Measurements from ENCODE around the gene MS4A12. TPM values are rescaled to one million over a fixed set of nuclear protein-coding genes. Genes with fewer than 3 reads are reported as not detected.
"Not testable (repeated sequence)": the region's sequence is repeated elsewhere in the genome, so short reads cannot be mapped to it uniquely, and the experiment has no call there.

Gene MS4A12
- total and polyA plus RNA-seq, 2 of the 13 experiments (the other 11 are each of a cell fraction or from before 2014, with no cell fraction given), result not detected

- no peak for TF ChIP-seq ZBTB25 (CRISPR knock-in tag; IDR thresholded peaks at IDR 0.05)
- no peak for TF ChIP-seq KDM6A (CRISPR knock-in tag; IDR thresholded peaks at IDR 0.05; ENCODE audit: low read depth)
These were observed 36.4 kb downstream of the MS4A12 start (continued) for GRCh38 chr11:60528934-60529333.

- H2AFZ ChIP-seq (ENCODE audit: low read length), result no peak overlapping the region
- TF ChIP-seq EHMT2 (IDR thresholded peaks at IDR 0.05; ENCODE audit: borderline replicate concordance, low read depth, low read length) (no peak), PCBP1 (IDR thresholded peaks at IDR 0.05; ENCODE audit: borderline replicate concordance, low read depth, low read length) (no peak), ZNF776 (CRISPR knock-in tag; IDR thresholded peaks at IDR 0.05) (no peak), AKAP8 (CRISPR knock-in tag; IDR thresholded peaks at IDR 0.05) (no peak), STAT6 (CRISPR knock-in tag; IDR thresholded peaks at IDR 0.05; ENCODE audit: borderline replicate concordance) (no peak), ZBTB14 (CRISPR knock-in tag; IDR thresholded peaks at IDR 0.05) (no peak)
- no peak overlapping the region for H3K9ac ChIP-seq (ENCODE audit: insufficient read depth, low read depth, low read length)
- no peaks in the 10 kb centered on the region for H3K36me3 ChIP-seq (replicated peaks in 1 of 2; ENCODE audit: control insufficient read depth in 1 of 2, insufficient read depth in 2 of 2, low read length in 2 of 2)
- H3K4me2 ChIP-seq (ENCODE audit: low read depth, low read length), result no peak overlapping the region
- ChIA-PET CTCF (ENCODE audit: low intra/inter-chr PET ratio, low total read pairs) (no interaction called here), POLR2A (no interaction called here)
- no peaks in the 10 kb centered on the region for H3K79me2 ChIP-seq (ENCODE audit: insufficient read depth, low read length)
- H3K27ac ChIP-seq (ENCODE audit: extremely low read length, insufficient read depth, low read length), result no peak overlapping the region
- in situ Hi-C loops (cut with HindIII; ENCODE audit: extremely low pct_ligation_motif_present, low pct_unique_long_range_greater_than_20kb), result no loop called here
- 23% methylated on average over 3 of the region's 3 CpGs for WGBS (ENCODE audit: low lambda C conversion rate)
- no peaks in the 10 kb centered on the region for H3K9me3 ChIP-seq (ENCODE audit: low read length)
- H3K4me3 ChIP-seq (replicated peaks in 1 of 3; ENCODE audit: insufficient read depth in 1 of 3, low read depth in 2 of 3, low read length in 3 of 3), result no peak overlapping the region
- DNase-seq (ENCODE audit: low spot score), result no peak
- intact Hi-C loops (cut with micrococcal nuclease; ENCODE audit: unreplicated experiment), result no loop called here
- no peak for FAIRE-seq
- BruUV-seq (replicated peaks), result no TSS peak
- no peaks in the 10 kb centered on the region for H3K27me3 ChIP-seq (ENCODE audit: control insufficient read depth in 1 of 2, insufficient read depth in 2 of 2, low read length in 2 of 2)
- no peaks in the 10 kb centered on the region for H4K20me1 ChIP-seq (ENCODE audit: insufficient read depth, low read length)
- ATAC-seq, result no peak
- no peaks in the 10 kb centered on the region for H3K4me1 ChIP-seq (ENCODE audit: insufficient read depth, low read length)
These were observed 38.0 kb downstream of the MS4A12 start for GRCh38 chr11:60530454-60531100.

- 50% methylated on average over 9 of the region's 18 CpGs for WGBS (ENCODE audit: low lambda C conversion rate)
- H3K9ac ChIP-seq (ENCODE audit: insufficient read depth, low read depth, low read length); BruUV-seq (replicated peaks); H3K79me2 ChIP-seq (ENCODE audit: insufficient read depth, low read length); POLR2A ChIA-PET; H3K4me3 ChIP-seq (replicated peaks in 1 of 3; ENCODE audit: insufficient read depth in 1 of 3, low read depth in 2 of 3, low read length in 3 of 3); intact Hi-C loops (cut with micrococcal nuclease; ENCODE audit: unreplicated experiment); ATAC-seq; H4K20me1 ChIP-seq (ENCODE audit: insufficient read depth, low read length); H3K9me3 ChIP-seq (ENCODE audit: low read length); H3K4me2 ChIP-seq (ENCODE audit: low read depth, low read length); H3K27ac ChIP-seq (ENCODE audit: extremely low read length, insufficient read depth, low read length); CTCF ChIA-PET (ENCODE audit: low intra/inter-chr PET ratio, low total read pairs); in situ Hi-C loops (cut with HindIII; ENCODE audit: extremely low pct_ligation_motif_present, low pct_unique_long_range_greater_than_20kb); H3K36me3 ChIP-seq (replicated peaks in 1 of 2; ENCODE audit: control insufficient read depth in 1 of 2, insufficient read depth in 2 of 2, low read length in 2 of 2); H3K27me3 ChIP-seq (ENCODE audit: control insufficient read depth in 1 of 2, insufficient read depth in 2 of 2, low read length in 2 of 2); FAIRE-seq; H2AFZ ChIP-seq (ENCODE audit: low read length); H3K4me1 ChIP-seq (ENCODE audit: insufficient read depth, low read length); DNase-seq (ENCODE audit: low spot score): not testable (repeated sequence)
These were observed 39.8 kb downstream of the MS4A12 start for GRCh38 chr11:60532383-60532782.

Data from HepG2 (cell line).